Heart left ventricle (tissue), 13 donors: Measurements from ENCODE around the gene RPAP2.

ENCODE experiments used
- CTCF ChIP-seq, 12 donors: fragments of 200-600 bp; sonication (generic) in 4 of 12; IDR thresholded peaks; one replicate each; pipeline versions ENCODE4 v1.5.0 to v1.8.0; 2018 to 2022; ENCODE audit warnings: antibody characterized with exemption in 12 of 12, mild to moderate bottlenecking in 5 of 12
- POLR2A ChIP-seq, 2 donors: fragments of 450-650 bp; IDR thresholded peaks; one replicate each; pipeline ENCODE4 v1.6.1; 2017; ENCODE audit warnings: antibody characterized with exemption in 2 of 2, mild to moderate bottlenecking in 2 of 2, moderate library complexity in 2 of 2
- donor health status: ischemic (EF 13 %, LVEDD 7.1; RV severe dilation, severe dysfunction).
- donor health status: DM: no; HTN: yes; CAD: no.
- donor health status: DM: no; HTN: no; CAD: no.
- donor health status: ischemic (EF 25% LVEDD 6.9; RV normal size, moderate dysfunction).
- donor health status: ischemic (EF 25% LVEDD 5.7; RV mildly dilated, moderate dysfunction).
- donor health status: ischemic (EF 35%, LVEDD 5.7; RV mildly dilated, moderate dysfunction).
- donor health status: nonischemic (EF 11% LVEDD 7.7; RV severe dilation, severe dysfunction).
- donor health status: DM: yes; HTN: yes; CAD: no.
- donor health status: PGD.
- donor health status: ischemic (EF 29% LVEDD 5.4; RV normal size, mild dysfunction).
- donor health status: nonischemic (EF 23%, LVEDD 6.1; RV moderate dilation, normal function).

GRCh38 chr1:92445865-92446264 is 147.0 kb downstream of the RPAP2 start:
- TF ChIP-seq CTCF (IDR thresholded peaks at IDR 0.05): no peak
- no peak for TF ChIP-seq POLR2A (IDR thresholded peaks at IDR 0.05)
